HepG2 (cell line): ENCODE measurements around the gene CDK1. TPM values are rescaled to one million over a fixed set of nuclear protein-coding genes. Genes with fewer than 3 reads are reported as not detected.

Source experiments
- ATAC-seq: fragments of 200-7000 bp; cut with Tn5 transposase; 3 replicates; pipeline ENCODE4 v1.9.1; 2020; ENCODE audit warnings: mild to moderate bottlenecking, moderate library complexity
- BruUV-seq: library from RNA; stranded (reverse); fragments of 400-500 nt; replicated peaks from 2 replicates; lab custom pipeline; 2021; lab: Mats Ljungman, UMichigan
- CTCF ChIA-PET: fragments of 300-600 bp; formaldehyde crosslinking; extraction: SDS; loops from one replicate; lab custom pipeline; 2021; ENCODE audit warnings: low total read pairs, inconsistent platforms, low intra/inter-chr PET ratio; lab: Yijun Ruan, JAX
- POLR2A ChIA-PET: fragments of 350-600 bp; sonication (Branson Sonifier 250); formaldehyde crosslinking; loops from one replicate; lab custom pipeline; 2020; ENCODE audit warnings: antibody characterized with exemption, inconsistent platforms; lab: Yijun Ruan, JAX
- DNase-seq: peaks from one replicate; pipeline ENCODE4 v3.0.0-alpha.2; 2015; ENCODE audit warnings: low spot score
- FAIRE-seq: peaks from 3 replicates; lab custom pipeline; 2011; peaks lifted over from hg19 to GRCh38; lab: Jason Lieb, UNC
- H2AFZ ChIP-seq: one replicate; pipeline ENCODE4 v1.6.1; 2011; ENCODE audit warnings: low read length, inconsistent platforms
- H3K27ac ChIP-seq: fragments of 300-600 bp; 3 replicates; pipeline ENCODE4 v1.8.0; 2011; ENCODE audit warnings: mixed run types, mild to moderate bottlenecking, mixed read lengths, low read length, inconsistent platforms; ENCODE audit not compliant: insufficient read depth; ENCODE audit errors: extremely low read length
- H3K27me3 ChIP-seq, 2 experiments: fragments of 200-600 bp in 1 of 2; 2 replicates in 1 of 2; 3 replicates in 1 of 2; pipeline versions ENCODE4 v1.6.0 to v1.8.0; 2011; ENCODE audit warnings: low read length in 2 of 2, mild to moderate bottlenecking in 2 of 2, moderate library complexity in 2 of 2, inconsistent platforms in 1 of 2; ENCODE audit not compliant: insufficient read depth in 2 of 2, control insufficient read depth in 1 of 2
- H3K36me3 ChIP-seq, 2 experiments: fragments of 200-600 bp in 1 of 2; replicated peaks in 1 of 2; 2 replicates in 1 of 2; 3 replicates in 1 of 2; pipeline versions ENCODE4 v1.5.1 to v1.8.0; 2011; ENCODE audit warnings: low read length in 2 of 2, inconsistent platforms in 1 of 2; ENCODE audit not compliant: insufficient read depth in 2 of 2, control insufficient read depth in 1 of 2
- H3K4me1 ChIP-seq: 2 replicates; pipeline ENCODE4 v1.5.1; 2012; ENCODE audit warnings: low read length, inconsistent platforms; ENCODE audit not compliant: insufficient read depth
- H3K4me2 ChIP-seq: 2 replicates; pipeline ENCODE4 v1.6.0; 2011; ENCODE audit warnings: low read depth, low read length, inconsistent platforms
- H3K4me3 ChIP-seq, 3 experiments: fragments of 200-600 bp in 1 of 3; sonication (generic), shearing (Covaris generic) in 1 of 3; replicated peaks in 1 of 3; 2 replicates each; pipeline ENCODE4 v1.5.1; 2011 to 2016; ENCODE audit warnings: low read length in 3 of 3, inconsistent platforms in 2 of 3, low read depth in 2 of 3, mild to moderate bottlenecking in 2 of 3, control low read depth in 1 of 3, mixed read lengths in 1 of 3; ENCODE audit not compliant: insufficient read depth in 1 of 3
- H3K79me2 ChIP-seq: one replicate; pipeline ENCODE4 v1.6.1; 2011; ENCODE audit warnings: low read length, inconsistent platforms; ENCODE audit not compliant: insufficient read depth
- H3K9ac ChIP-seq: 2 replicates; pipeline ENCODE4 v1.6.0; 2011; ENCODE audit warnings: mild to moderate bottlenecking, low read depth, low read length, inconsistent platforms; ENCODE audit not compliant: insufficient read depth
- H3K9me3 ChIP-seq: 2 replicates; pipeline ENCODE4 v1.5.1; 2012; ENCODE audit warnings: mild to moderate bottlenecking, low read length
- H4K20me1 ChIP-seq: 2 replicates; pipeline ENCODE4 v1.6.0; 2011; ENCODE audit warnings: inconsistent platforms, mild to moderate bottlenecking, low read length, moderate library complexity; ENCODE audit not compliant: insufficient read depth
- AFF4 ChIP-seq: sonication (generic); formaldehyde crosslinking; IDR thresholded peaks from 2 replicates; pipeline ENCODE4 v1.4.0; 2020; ENCODE audit warnings: missing genetic modification reagents
- PBX3 ChIP-seq: sonication (generic); formaldehyde crosslinking; IDR thresholded peaks from 2 replicates; pipeline ENCODE4 v1.8.1; 2023; ENCODE audit warnings: missing genetic modification reagents, inconsistent platforms, borderline replicate concordance
- SIX1 ChIP-seq: sonication (generic); formaldehyde crosslinking; IDR thresholded peaks from 2 replicates; pipeline ENCODE4 v1.4.0; 2020; ENCODE audit warnings: missing genetic modification reagents, borderline replicate concordance
- ZNF160 ChIP-seq: sonication (generic); formaldehyde crosslinking; IDR thresholded peaks from 2 replicates; pipeline ENCODE4 v1.8.0; 2022; ENCODE audit warnings: mild to moderate bottlenecking, inconsistent platforms, missing genetic modification reagents
- WGBS: methylation state at CpG from one replicate; pipeline ENCODE4 v1.1.6; 2017; ENCODE audit warnings: low lambda C conversion rate; 5-methylcytosine and 5-hydroxymethylcytosine counted together
- in situ Hi-C: cut with HindIII; loops from 2 replicates; pipeline ENCODE4 v1.10.0; 2017; ENCODE audit warnings: low pct_unique_long_range_greater_than_20kb; ENCODE audit not compliant: extremely low pct_ligation_motif_present
- intact Hi-C: fragments of 100-400 bp; cut with micrococcal nuclease; formaldehyde crosslinking; loops from one replicate; pipeline ENCODE4 v1.10.0; 2022; ENCODE audit not compliant: unreplicated experiment
- polyA plus RNA-seq, 8 experiments: library from polyadenylated mRNA; depleted of rRNA in 3 of 8; stranded (reverse) in 7 of 8; unstranded in 1 of 8; fragments of >200 nt; fragmentation: Illumina TruSeq in 4 of 8; extraction: Trizol in 4 of 8; gene quantifications; 2 replicates each; pipeline versions ENCODE4 v1.2.1 to v1.2.3, GENCODE V29; 2011 to 2016; ENCODE audit warnings: low read depth in 4 of 8, missing spikeins in 1 of 8, mixed read lengths in 1 of 8; ENCODE audit not compliant: insufficient read depth in 1 of 8
- total RNA-seq, 5 experiments: library from RNA; depleted of rRNA; stranded (reverse); fragments of >200 nt; fragmentation: Illumina TruSeq; extraction: Trizol; gene quantifications; 2 replicates each; pipeline ENCODE4 v1.2.3, GENCODE V29; 2016; ENCODE audit warnings: low read depth in 1 of 5

The CDK1 gene
- total and polyA plus RNA-seq, 2 of the 13 experiments (the other 11 are each of a cell fraction or from before 2014, with no cell fraction given): 42.6 to 132 TPM

- H3K9me3 ChIP-seq: no peaks in the 10 kb centered on the region
- no peaks in the 10 kb centered on the region for H3K79me2 ChIP-seq
- no TSS peak for BruUV-seq
- H4K20me1 ChIP-seq: no peaks in the 10 kb centered on the region
- no peak overlapping the region for H2AFZ ChIP-seq
- H3K27ac ChIP-seq: no peak overlapping the region
- H3K27me3 ChIP-seq: peaks cover 1 to 36% of the 10 kb centered on the region in 2 experiments; a peak in 4 of 5 replicates
- no peak overlapping the region for H3K4me3 ChIP-seq
- no peak for TF ChIP-seq PBX3
- TF ChIP-seq AFF4 (CRISPR knock-in tag): no peak
- TF ChIP-seq ZNF160 (CRISPR knock-in tag): no peak
- TF ChIP-seq SIX1 (CRISPR knock-in tag): peak; percentile 26; the same call in 1 of the 2 replicates
- CTCF ChIA-PET: no interaction called here
- in situ Hi-C loops: no loop called here
- POLR2A ChIA-PET: no interaction called here
- no peak for FAIRE-seq
- WGBS: 29% methylated on average over 5 of the region's 5 CpGs
- H3K4me2 ChIP-seq: no peak overlapping the region
- H3K9ac ChIP-seq: no peak overlapping the region
- peaks cover 6% of the 10 kb centered on the region for H3K4me1 ChIP-seq
- no peak for ATAC-seq
- H3K36me3 ChIP-seq: no peaks in the 10 kb centered on the region
- no peak for DNase-seq
- intact Hi-C loops: no loop called here
Observed at GRCh38 chr10:60737242-60737641, 41.0 kb upstream of the CDK1 start.
